Uterus (tissue), 4 donors: Measurements from ENCODE around the gene DENND2A. TPM values are rescaled to one million over a fixed set of nuclear protein-coding genes. Genes with fewer than 3 reads are reported as not detected.
A peak's percentile ranks its signal among the peaks of the same experiment; 100 is the strongest.
"Not testable (repeated sequence)": the region's sequence is repeated elsewhere in the genome, so short reads cannot be mapped to it uniquely, and the experiment has no call there.

Experiments used
- DNase-seq, 2 donors: peaks; one replicate each; pipeline ENCODE4 v3.0.0-alpha.2; 2019 to 2020
- H3K27ac ChIP-seq, 2 donors: fragments of 200-600 bp; sonication (generic); 1 replicate in 1 of 2; 2 replicates in 1 of 2; pipeline ENCODE4 v1.5.1; 2016 to 2018
- H3K27me3 ChIP-seq, 2 donors: fragments of 200-600 bp; sonication (generic); one replicate each; pipeline ENCODE4 v1.5.1; 2018 to 2019; ENCODE audit warnings: control low read depth in 1 of 2
- H3K36me3 ChIP-seq, 2 donors: fragments of 200-600 bp; sonication (generic); one replicate each; pipeline ENCODE4 v1.5.1; 2019; ENCODE audit warnings: control low read depth in 1 of 2
- H3K4me1 ChIP-seq, 2 donors: fragments of 200-600 bp; sonication (generic); one replicate each; pipeline ENCODE4 v1.5.1; 2018 to 2019; ENCODE audit warnings: control low read depth in 1 of 2
- H3K4me3 ChIP-seq, 2 donors: fragments of 200-600 bp; sonication (generic); 1 replicate in 1 of 2; 2 replicates in 1 of 2; pipeline ENCODE4 v1.5.1; 2018 to 2019; ENCODE audit warnings: mild to moderate bottlenecking in 1 of 2
- H3K9me3 ChIP-seq, 2 donors: fragments of 200-600 bp; sonication (generic); one replicate each; pipeline ENCODE4 v1.5.1; 2019; ENCODE audit warnings: control low read depth in 1 of 2
- CTCF ChIP-seq, 4 experiments: fragments of 200-600 bp in 2 of 4; fragments of 450-650 bp in 2 of 4; sonication (generic) in 2 of 4; IDR thresholded peaks; one replicate each; pipeline ENCODE4 v1.5.1; 2016 to 2019; ENCODE audit warnings: antibody characterized with exemption in 4 of 4, mild to moderate bottlenecking in 2 of 4, moderate library complexity in 1 of 4
- POLR2A ChIP-seq, 2 donors: fragments of 450-650 bp; IDR thresholded peaks; one replicate each; pipeline ENCODE4 v1.6.1; 2016; ENCODE audit warnings: antibody characterized with exemption in 2 of 2, mild to moderate bottlenecking in 1 of 2, moderate library complexity in 1 of 2
- intact Hi-C: fragments of 100-400 bp; cut with DNase I; formaldehyde crosslinking; loops from one replicate; pipeline ENCODE4 v1.15.1; 2023; ENCODE audit warnings: low total_unique reads
- total RNA-seq, 4 donors: library from RNA; depleted of rRNA in 3 of 4; stranded (reverse); fragments of >200 nt in 3 of 4; gene quantifications; one replicate each; pipeline versions ENCODE4 v1.1.0 to v1.2.4, GENCODE V29; 2014 to 2023
- donor health status: DM: yes; HTN: yes; CAD: no.

DENND2A gene
- total RNA-seq, 4 donors from 2014 or later, result 9.1 to 84.8 (median 35.5) TPM

- intact Hi-C loops, result no loop called here
- TF ChIP-seq POLR2A (IDR thresholded peaks at IDR 0.05) (no peak), CTCF (IDR thresholded peaks at IDR 0.05) (no peak)
- Histone ChIP-seq H3K4me3 (no peak overlapping the region), H3K4me1 (peaks cover 5 to 24% of the 10 kb centered on the region in 2 donors), H3K27ac (peak overlapping the region; percentile 72 to 87), H3K36me3 (no peaks in the 10 kb centered on the region), H3K27me3 (no peaks in the 10 kb centered on the region), H3K9me3 (no peaks in the 10 kb centered on the region)
- DNase-seq, result peak; percentile 67 to 74
Measured at GRCh38 chr7:140623980-140624379, 16.6 kb downstream of the DENND2A start.

GRCh38 chr7:140621401-140622021 lies 19.1 kb downstream of the DENND2A start:
- no peaks in the 10 kb centered on the region for H3K36me3 ChIP-seq
- no peak overlapping the region for H3K27ac ChIP-seq
- no peaks in the 10 kb centered on the region for H3K27me3 ChIP-seq
- no peaks in the 10 kb centered on the region for H3K9me3 ChIP-seq
- intact Hi-C loops, result no loop called here
- no peak overlapping the region for H3K4me3 ChIP-seq
- TF ChIP-seq POLR2A (IDR thresholded peaks at IDR 0.05) (no peak), CTCF (IDR thresholded peaks at IDR 0.05) (no peak)
- H3K4me1 ChIP-seq, result peaks cover 0 to 10% of the 10 kb centered on the region in 2 donors
- DNase-seq, result no peak

DNA sequence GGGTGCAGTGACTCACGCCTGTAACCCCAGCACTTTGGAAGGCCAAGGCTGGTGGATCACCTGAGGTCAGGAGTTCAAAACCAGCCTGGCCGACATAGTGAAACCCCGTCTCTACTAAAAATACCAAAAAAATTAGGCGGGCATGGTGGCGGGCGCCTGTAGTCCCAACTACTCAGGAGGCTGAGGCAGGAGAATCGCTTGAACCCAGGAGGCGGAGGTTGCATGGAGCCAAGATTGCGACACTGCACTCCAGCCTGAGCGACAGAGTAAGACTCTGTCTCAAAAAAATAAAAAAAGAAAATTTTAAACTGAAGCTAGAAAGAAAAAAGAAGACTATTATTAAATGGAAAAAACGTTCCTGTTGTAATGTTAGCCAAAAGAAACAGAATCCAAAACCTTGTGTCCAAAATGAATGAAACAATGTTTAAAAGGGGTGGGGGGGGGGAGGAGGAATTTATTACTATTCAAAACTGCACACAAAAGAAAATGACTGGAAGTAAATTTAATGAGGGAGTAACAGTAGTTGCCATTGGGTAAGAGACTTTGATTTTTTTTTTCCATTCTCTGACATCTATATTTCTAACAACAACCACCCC lies 20.6 kb downstream of the DENND2A start:
- H3K27me3 ChIP-seq, H3K4me1 ChIP-seq, H3K9me3 ChIP-seq, intact Hi-C loops, H3K36me3 ChIP-seq, H3K4me3 ChIP-seq, DNase-seq: not testable (repeated sequence)
- H3K27ac ChIP-seq, result peak overlapping the region in 1 of 2 donors; percentile 1

- Histone ChIP-seq H3K36me3 (no peaks in the 10 kb centered on the region), H3K4me3 (no peak overlapping the region), H3K27me3 (no peaks in the 10 kb centered on the region), H3K27ac (no peak overlapping the region), H3K9me3 (no peaks in the 10 kb centered on the region), H3K4me1 (peaks cover 0 to 4% of the 10 kb centered on the region in 2 donors)
- DNase-seq, result no peak
- intact Hi-C loops, result no loop called here
- TF ChIP-seq CTCF (IDR thresholded peaks at IDR 0.05), result no peak
- TF ChIP-seq POLR2A (IDR thresholded peaks at IDR 0.05), result no peak
Measured at GRCh38 chr7:140619176-140619575, 21.4 kb downstream of the DENND2A start.

GRCh38 chr7:140618306-140618705 lies 22.3 kb downstream of the DENND2A start:
- Histone ChIP-seq H3K36me3 (no peaks in the 10 kb centered on the region), H3K9me3 (no peaks in the 10 kb centered on the region), H3K27ac (no peak overlapping the region), H3K4me1 (peaks cover 0 to 4% of the 10 kb centered on the region in 2 donors), H3K27me3 (no peaks in the 10 kb centered on the region), H3K4me3 (no peak overlapping the region)
- DNase-seq, result no peak
- no peak for TF ChIP-seq CTCF (IDR thresholded peaks at IDR 0.05)
- no peak for TF ChIP-seq POLR2A (IDR thresholded peaks at IDR 0.05)
- intact Hi-C loops, result no loop called here
